ENCODE results near the gene TERT.

- TF ChIP-seq TARDBP (IDR thresholded peaks at IDR 0.05; ENCODE audit: borderline replicate concordance): no peak
- no peak for TF ChIP-seq CTCF (IDR thresholded peaks at IDR 0.05 in 2 of 3, conservative IDR thresholded peaks at IDR 0.05 in 1 of 3; ENCODE audit: control insufficient read depth in 2 of 3, extremely low read depth in 1 of 3, insufficient read depth in 1 of 3, low read depth in 3 of 3, low read length in 3 of 3)
- TF ChIP-seq IKZF1 (conservative IDR thresholded peaks at IDR 0.05): no peak
- TF ChIP-seq POLR2A (IDR thresholded peaks at IDR 0.05; ENCODE audit: low read depth, low read length): no peak
- no peak for TF ChIP-seq PAX8 (IDR thresholded peaks at IDR 0.05)
- no peak for TF ChIP-seq REST (IDR thresholded peaks at IDR 0.05; ENCODE audit: low read depth, low read length)
- no peak for TF ChIP-seq ATF7 (IDR thresholded peaks at IDR 0.05; ENCODE audit: low read depth)
- TF ChIP-seq MYC (IDR thresholded peaks at IDR 0.05; ENCODE audit: insufficient read depth, insufficient read length, insufficient replicate concordance, low read length, severe bottlenecking): no peak
- no peak for TF ChIP-seq USF1 (IDR thresholded peaks at IDR 0.05; ENCODE audit: borderline replicate concordance, extremely low read length, insufficient read depth, low read depth, low read length)
- TF ChIP-seq EGR1 (IDR thresholded peaks at IDR 0.05; ENCODE audit: borderline replicate concordance in 1 of 2, low read depth in 2 of 2, low read length in 2 of 2): no peak
Measured at GRCh38 chr5:1207555-1207954, 87.3 kb downstream of the TERT start.
